Measurements from ENCODE around the gene TRPV2.

The TRPV2 gene

DNA sequence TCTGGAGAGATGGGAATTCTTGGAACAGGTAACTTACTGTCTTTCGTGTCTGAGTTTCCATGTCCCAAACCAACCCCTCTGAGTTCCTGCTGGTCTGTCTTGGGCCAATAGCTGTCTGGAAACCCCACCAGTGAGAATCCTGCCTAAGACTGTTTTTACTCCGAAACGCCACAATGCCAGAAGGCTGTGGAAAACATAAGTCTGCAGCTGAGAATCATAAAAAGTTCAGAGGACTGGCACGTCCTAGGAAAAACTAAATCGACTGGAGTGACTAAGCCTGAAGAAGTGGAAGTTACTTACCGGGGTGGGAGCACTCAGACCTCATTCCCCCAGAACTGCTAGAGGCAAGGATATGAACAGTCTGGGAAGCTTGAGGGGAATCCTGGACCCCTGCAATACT is 63.3 kb downstream of the TRPV2 start:
- DNase-seq, result no peak

DNA sequence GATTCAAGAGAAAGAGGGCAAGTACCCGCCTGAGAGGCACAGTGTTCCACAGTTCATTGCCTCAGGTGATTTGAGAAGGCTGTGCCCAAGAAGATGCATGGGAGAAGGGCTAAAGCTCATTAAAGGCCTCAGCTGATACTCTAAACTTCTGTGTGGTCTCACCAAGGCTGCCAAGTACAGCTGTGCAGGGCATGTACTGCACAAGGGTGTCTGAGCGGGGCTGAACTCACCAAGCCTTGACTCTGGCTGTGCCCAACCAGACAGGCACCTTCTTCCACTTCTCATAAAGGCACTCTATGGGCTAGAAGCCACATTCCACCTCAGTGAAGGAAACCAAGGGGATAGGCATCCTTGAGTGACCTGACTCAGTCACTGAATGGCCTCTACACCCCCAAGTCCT is 63.9 kb downstream of the TRPV2 start:
- DNase-seq, result no peak

GRCh38 chr17:16480995-16481394 is 65.6 kb downstream of the TRPV2 start:
- no peak for DNase-seq

DNA sequence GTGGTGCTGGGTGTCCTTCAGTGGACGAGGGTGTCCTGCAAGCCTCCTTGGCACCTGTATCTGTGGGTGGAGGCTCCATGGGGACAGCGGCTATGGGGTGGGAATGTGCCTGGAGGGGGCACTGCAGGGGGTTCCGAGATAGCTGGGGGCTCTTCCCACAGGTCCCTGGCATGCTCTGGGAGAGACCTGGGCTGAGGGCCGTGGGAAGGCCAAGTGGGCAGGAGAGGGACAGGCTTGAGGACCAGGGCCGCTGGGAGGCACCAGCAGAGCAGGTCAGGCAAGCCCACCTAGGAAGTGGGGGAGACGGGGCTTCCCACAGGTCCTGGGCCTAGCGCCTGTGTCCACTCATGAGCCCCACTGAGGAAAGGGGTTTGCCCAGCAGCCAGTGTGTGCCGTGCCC is 66.9 kb downstream of the TRPV2 start:
- DNase-seq, result no peak

GRCh38 chr17:16483021-16483645 is 67.8 kb downstream of the TRPV2 start:
- no peak for DNase-seq

GRCh38 chr17:16484445-16485175 is 69.2 kb downstream of the TRPV2 start:
- DNase-seq, result no peak
